Left cardiac atrium (tissue), 4 donors: ENCODE results near the gene DUSP5. TPM values are rescaled to one million over a fixed set of nuclear protein-coding genes. Genes with fewer than 3 reads are reported as not detected.

Experiments used
- ATAC-seq, 2 donors: fragments of 200-7000 bp; cut with Tn5 transposase; one replicate each; pipeline ENCODE4 v1.9.1; 2020; ENCODE audit warnings: mild to moderate bottlenecking in 2 of 2, moderate library complexity in 2 of 2
- DNase-seq: peaks from one replicate; pipeline ENCODE4 v3.0.0-alpha.2; 2020
- intact Hi-C, 2 donors: fragments of 100-400 bp; cut with DNase I; formaldehyde crosslinking; loops; one replicate each; pipeline versions ENCODE4 v1.14.1 to v1.15.1; 2022 to 2023
- total RNA-seq, 2 donors: library from RNA; stranded (reverse); fragmentation: NEBNext Ultra II Directional; extraction: Animal tissue kit (Norgen Biotek cat#: 25700); gene quantifications; one replicate each; pipeline ENCODE4 v1.2.1, GENCODE V29; 2021
- donor health status: DM: no; HTN: yes; CAD: no.
- donor health status: DM: no; HTN: yes; CAD: no; lungs with severe emphysema.
- donor health status: DM: yes; HTN: yes; CAD: no.
- donor health status: Dilated cardiomyopathy.

The DUSP5 gene
- total RNA-seq, 2 donors from 2014 or later = 8.9 to 14.3 TPM

- DNase-seq (peak; percentile 76), ATAC-seq (peak in 1 of 2 donors; percentile 12)
- intact Hi-C loops = loop anchor here in 1 of 2 donors (5.0 kb wide), 1 partner anchor 39 kb away; no protein-coding TSS in a partner anchor
Measured at GRCh38 chr10:110498087-110498981, 627 bp downstream of the DUSP5 start.

- intact Hi-C loops = loop anchor here in 1 of 2 donors (5.0 kb wide), 1 partner anchor 38 kb away; no protein-coding TSS in a partner anchor
- ATAC-seq = no peak
- peak; percentile 47 for DNase-seq
Measured at GRCh38 chr10:110498982-110499795, 1.5 kb downstream of the DUSP5 start.

- intact Hi-C loops = loop anchor here in 1 of 2 donors (5.0 kb wide), 1 partner anchor 37 kb away; no protein-coding TSS in a partner anchor
- DNase-seq (no peak), ATAC-seq (no peak)
Measured at GRCh38 chr10:110499796-110500514, 2.2 kb downstream of the DUSP5 start.

- ATAC-seq = peak; percentile 16 to 21
- DNase-seq = peak; percentile 43
- intact Hi-C loops = no loop called here
Measured at GRCh38 chr10:110500515-110500905, 2.8 kb downstream of the DUSP5 start.

GRCh38 chr10:110501142-110501937 is 3.6 kb downstream of the DUSP5 start:
- intact Hi-C loops = no loop called here
- ATAC-seq (peak; percentile 39 to 65), DNase-seq (peak; percentile 95)

GRCh38 chr10:110502072-110502845 is 4.6 kb downstream of the DUSP5 start:
- DNase-seq (no peak), ATAC-seq (no peak)
- intact Hi-C loops = no loop called here

GRCh38 chr10:110502851-110503301 is 5.2 kb downstream of the DUSP5 start:
- intact Hi-C loops = no loop called here
- DNase-seq (peak; percentile 57), ATAC-seq (peak; percentile 24 to 28)

GRCh38 chr10:110503528-110504110 is 5.9 kb downstream of the DUSP5 start:
- DNase-seq = no peak
- intact Hi-C loops = no loop called here
- no peak for ATAC-seq

- intact Hi-C loops = no loop called here
- DNase-seq = peak; percentile 50
- ATAC-seq = peak; percentile 21 to 39
Measured at GRCh38 chr10:110504111-110504735, 6.5 kb downstream of the DUSP5 start.

- intact Hi-C loops = no loop called here
- DNase-seq (no peak), ATAC-seq (no peak)
Measured at GRCh38 chr10:110505130-110505770, 7.5 kb downstream of the DUSP5 start.

GRCh38 chr10:110506448-110506847 is 8.7 kb downstream of the DUSP5 start:
- DNase-seq = no peak
- intact Hi-C loops = no loop called here
- no peak for ATAC-seq

- no peak for ATAC-seq
- intact Hi-C loops = no loop called here
- DNase-seq = no peak
Measured at GRCh38 chr10:110507346-110507745, 9.6 kb downstream of the DUSP5 start.

- DNase-seq (no peak), ATAC-seq (no peak)
- intact Hi-C loops = no loop called here
Measured at GRCh38 chr10:110508159-110508788, 10.6 kb downstream of the DUSP5 start.

- intact Hi-C loops = no loop called here
- ATAC-seq = peak; percentile 51 to 83
- DNase-seq = peak; percentile 65
Measured at GRCh38 chr10:110508806-110509544, 11.3 kb downstream of the DUSP5 start.

- intact Hi-C loops = no loop called here
- DNase-seq (no peak), ATAC-seq (no peak)
Measured at GRCh38 chr10:110509560-110509959, 11.9 kb downstream of the DUSP5 start.
